HEK293 (cell line): Measurements from ENCODE around the gene C6orf141.

Experiments used
- GLIS1 ChIP-seq: fragments of 450-650 bp; formaldehyde crosslinking; IDR thresholded peaks from 2 replicates; pipeline ENCODE4 v1.5.1; 2016; ENCODE audit warnings: missing biosample characterization, missing genetic modification characterization
- KLF7 ChIP-seq: fragments of 450-650 bp; formaldehyde crosslinking; IDR thresholded peaks from 2 replicates; pipeline ENCODE4 v1.5.1; 2016; ENCODE audit warnings: missing biosample characterization, missing genetic modification characterization, borderline replicate concordance
- KLF8 ChIP-seq: fragments of 450-650 bp; formaldehyde crosslinking; IDR thresholded peaks from 2 replicates; pipeline ENCODE4 v1.5.1; 2016; ENCODE audit warnings: missing biosample characterization, missing genetic modification characterization
- SP7 ChIP-seq: fragments of 450-650 bp; formaldehyde crosslinking; IDR thresholded peaks from 2 replicates; pipeline ENCODE4 v1.5.1; 2016; ENCODE audit warnings: missing biosample characterization, missing genetic modification characterization
- TSHZ1 ChIP-seq: fragments of 450-650 bp; formaldehyde crosslinking; IDR thresholded peaks from 2 replicates; pipeline ENCODE4 v1.5.1; 2016; ENCODE audit warnings: missing biosample characterization, missing genetic modification characterization, borderline replicate concordance
- WT1 ChIP-seq: fragments of 450-650 bp; formaldehyde crosslinking; IDR thresholded peaks from 2 replicates; pipeline ENCODE4 v1.5.1; 2016; ENCODE audit warnings: missing biosample characterization, missing genetic modification characterization
- ZBTB11 ChIP-seq: fragments of 450-650 bp; formaldehyde crosslinking; conservative IDR thresholded peaks from 2 replicates; pipeline ENCODE4 v1.5.1; 2016; ENCODE audit warnings: low read depth, missing biosample characterization, missing genetic modification characterization
- ZBTB7A ChIP-seq: fragments of 450-650 bp; formaldehyde crosslinking; IDR thresholded peaks from 2 replicates; pipeline ENCODE4 v1.5.1; 2016; ENCODE audit warnings: low read depth, missing biosample characterization, missing genetic modification characterization
- ZBTB8A ChIP-seq: fragments of 450-650 bp; formaldehyde crosslinking; IDR thresholded peaks from 2 replicates; pipeline ENCODE4 v1.5.1; 2016; ENCODE audit warnings: missing biosample characterization, missing genetic modification characterization
- ZFP69B ChIP-seq: fragments of 450-650 bp; formaldehyde crosslinking; IDR thresholded peaks from 2 replicates; pipeline ENCODE4 v1.5.1; 2016; ENCODE audit warnings: missing biosample characterization, missing genetic modification characterization
- ZNF148 ChIP-seq: fragments of 450-650 bp; formaldehyde crosslinking; IDR thresholded peaks from 2 replicates; pipeline ENCODE4 v1.5.0; 2017; ENCODE audit warnings: missing biosample characterization, missing genetic modification characterization, borderline replicate concordance
- ZNF157 ChIP-seq: fragments of 450-650 bp; formaldehyde crosslinking; IDR thresholded peaks from 2 replicates; pipeline ENCODE4 v1.5.1; 2016; ENCODE audit warnings: missing biosample characterization, missing genetic modification characterization
- ZNF18 ChIP-seq: fragments of 450-650 bp; formaldehyde crosslinking; IDR thresholded peaks from 2 replicates; pipeline ENCODE4 v1.5.1; 2016; ENCODE audit warnings: missing biosample characterization, missing genetic modification characterization
- ZNF211 ChIP-seq: fragments of 450-650 bp; formaldehyde crosslinking; IDR thresholded peaks from 2 replicates; pipeline ENCODE4 v1.5.1; 2016; ENCODE audit warnings: low read depth, missing biosample characterization, missing genetic modification characterization
- ZNF223 ChIP-seq: fragments of 450-650 bp; formaldehyde crosslinking; IDR thresholded peaks from 2 replicates; pipeline ENCODE4 v1.5.1; 2016; ENCODE audit warnings: missing biosample characterization, missing genetic modification characterization
- ZNF391 ChIP-seq: fragments of 450-650 bp; formaldehyde crosslinking; IDR thresholded peaks from 2 replicates; pipeline ENCODE4 v1.5.1; 2016; ENCODE audit warnings: low read depth, missing biosample characterization, missing genetic modification characterization, borderline replicate concordance
- ZNF398 ChIP-seq: fragments of 450-650 bp; formaldehyde crosslinking; IDR thresholded peaks from 2 replicates; pipeline ENCODE4 v1.5.1; 2017; ENCODE audit warnings: missing biosample characterization, missing genetic modification characterization
- ZNF423 ChIP-seq: fragments of 450-650 bp; formaldehyde crosslinking; IDR thresholded peaks from 2 replicates; pipeline ENCODE4 v1.5.1; 2016; ENCODE audit warnings: missing biosample characterization, missing genetic modification characterization
- ZNF560 ChIP-seq: fragments of 450-650 bp; formaldehyde crosslinking; IDR thresholded peaks from 2 replicates; pipeline ENCODE4 v1.5.1; 2017; ENCODE audit warnings: missing biosample characterization, missing genetic modification characterization, borderline replicate concordance
- ZNF561 ChIP-seq: fragments of 450-650 bp; IDR thresholded peaks from 2 replicates; pipeline ENCODE4 v1.5.1; 2018; ENCODE audit warnings: missing biosample characterization, missing genetic modification characterization, borderline replicate concordance
- ZNF645 ChIP-seq: fragments of 450-650 bp; formaldehyde crosslinking; IDR thresholded peaks from 2 replicates; pipeline ENCODE4; 2016; ENCODE audit warnings: missing biosample characterization, missing genetic modification characterization
- ZNF768 ChIP-seq: fragments of 450-650 bp; formaldehyde crosslinking; IDR thresholded peaks from 2 replicates; pipeline ENCODE4 v1.5.1; 2018; ENCODE audit warnings: missing biosample characterization, mild to moderate bottlenecking, missing genetic modification characterization
- ZSCAN16 ChIP-seq: fragments of 450-650 bp; formaldehyde crosslinking; IDR thresholded peaks from 2 replicates; pipeline ENCODE4 v1.5.1; 2016; ENCODE audit warnings: missing biosample characterization, missing genetic modification characterization
- ZSCAN23 ChIP-seq: fragments of 450-650 bp; formaldehyde crosslinking; IDR thresholded peaks from 2 replicates; pipeline ENCODE4 v1.5.1; 2016; ENCODE audit warnings: missing biosample characterization, missing genetic modification characterization
- ZSCAN30 ChIP-seq: fragments of 450-650 bp; IDR thresholded peaks from 2 replicates; pipeline ENCODE4 v1.5.1; 2018; ENCODE audit warnings: missing biosample characterization, mild to moderate bottlenecking, missing genetic modification characterization, moderate library complexity

C6orf141 gene

GRCh38 chr6:49550492-49551077, at the start of gene C6orf141 (continued):
- TF ChIP-seq ZBTB11 (no peak), ZSCAN23 (tag by site-specific recombination) (no peak), KLF7 (tag by site-specific recombination) (peak; percentile 90), ZNF18 (tag by site-specific recombination) (peak; percentile 39; the same call in 1 of the 2 replicates), ZNF560 (no peak), ZBTB7A (no peak), ZNF645 (no peak), ZNF768 (tag by site-specific recombination) (no peak), KLF8 (peak; percentile 76), WT1 (tag by site-specific recombination) (peak; percentile 55), ZNF391 (tag by site-specific recombination) (no peak), ZNF561 (tag by site-specific recombination) (peak; percentile 39; the same call in 1 of the 2 replicates), ZFP69B (tag by site-specific recombination) (peak; percentile 39; the same call in 1 of the 2 replicates), ZNF223 (tag by site-specific recombination) (no peak), ZBTB8A (tag by site-specific recombination) (peak; percentile 72), GLIS1 (tag by site-specific recombination) (peak; percentile 60; the same call in 1 of the 2 replicates), ZNF423 (tag by site-specific recombination) (0 out of 2 replicates have a peak, but pooled peaks have one; percentile 16), ZNF157 (tag by site-specific recombination) (no peak), SP7 (peak; percentile 72; the same call in 1 of the 2 replicates), ZNF211 (tag by site-specific recombination) (no peak), ZNF398 (peak; percentile 76), ZSCAN30 (tag by site-specific recombination) (peak; percentile 71), TSHZ1 (tag by site-specific recombination) (0 out of 2 replicates have a peak, but pooled peaks have one; percentile 44), ZNF148 (no peak), ZSCAN16 (tag by site-specific recombination) (peak; percentile 33; the same call in 1 of the 2 replicates)
